Keratinocyte (primary cell): ENCODE data around the gene UBE2K. TPM values are rescaled to one million over a fixed set of nuclear protein-coding genes. Genes with fewer than 3 reads are reported as not detected.
A peak's percentile ranks its signal among the peaks of the same experiment; 100 is the strongest.
"Not testable (repeated sequence)": the region's sequence is repeated elsewhere in the genome, so short reads cannot be mapped to it uniquely, and the experiment has no call there.

Source experiments
- DNase-seq: peaks from one replicate; pipeline ENCODE4 v3.0.0-alpha.2; 2011; ENCODE audit warnings: low read depth, missing footprints, low spot score
- FAIRE-seq: peaks from 2 replicates; lab custom pipeline; 2011; peaks lifted over from hg19 to GRCh38; lab: Jason Lieb, UNC
- H2AFZ ChIP-seq: 2 replicates; pipeline ENCODE4 v1.6.0; 2012; ENCODE audit warnings: low read length, control low read depth, inconsistent platforms; ENCODE audit not compliant: control insufficient read depth
- H3K27ac ChIP-seq: 2 replicates; pipeline ENCODE4 v1.5.1; 2011; ENCODE audit warnings: low read length; ENCODE audit not compliant: control insufficient read depth, insufficient read depth
- H3K27me3 ChIP-seq: 3 replicates; pipeline ENCODE4 v1.6.0; 2011; ENCODE audit warnings: low read length; ENCODE audit not compliant: control insufficient read depth, insufficient read depth; ENCODE audit errors: extremely low read depth
- H3K36me3 ChIP-seq, 2 experiments: 2 replicates in 1 of 2; 3 replicates in 1 of 2; pipeline ENCODE4 v1.5.1; 2011; ENCODE audit warnings: low read length in 2 of 2, mild to moderate bottlenecking in 1 of 2; ENCODE audit not compliant: control insufficient read depth in 2 of 2, insufficient read depth in 2 of 2; ENCODE audit errors: extremely low read depth in 1 of 2
- H3K4me1 ChIP-seq: 3 replicates; pipeline ENCODE4 v1.5.1; 2011; ENCODE audit warnings: low read length; ENCODE audit not compliant: control insufficient read depth, insufficient read depth; ENCODE audit errors: extremely low read depth
- H3K4me2 ChIP-seq: 3 replicates; pipeline ENCODE4 v1.6.0; 2011; ENCODE audit warnings: low read depth, low read length; ENCODE audit not compliant: control insufficient read depth, insufficient read depth; ENCODE audit errors: extremely low read depth
- H3K4me3 ChIP-seq, 3 experiments: fragments of 200-600 bp in 1 of 3; sonication (generic) in 1 of 3; 2 replicates in 2 of 3; 3 replicates in 1 of 3; pipeline ENCODE4 v1.5.1; 2011 to 2016; ENCODE audit warnings: low read length in 3 of 3, mild to moderate bottlenecking in 3 of 3, control low read depth in 2 of 3, inconsistent platforms in 1 of 3, low read depth in 1 of 3, mixed read lengths in 1 of 3, mixed run types in 1 of 3, moderate library complexity in 1 of 3; ENCODE audit not compliant: control insufficient read depth in 2 of 3, insufficient read depth in 2 of 3; ENCODE audit errors: extremely low read depth in 1 of 3
- H3K79me2 ChIP-seq: 2 replicates; pipeline ENCODE4 v1.6.0; 2012; ENCODE audit warnings: low read length; ENCODE audit not compliant: control insufficient read depth, insufficient read depth
- H3K9ac ChIP-seq: 3 replicates; pipeline ENCODE4 v1.6.0; 2011; ENCODE audit warnings: low read length; ENCODE audit not compliant: control insufficient read depth, insufficient read depth; ENCODE audit errors: extremely low read depth
- H3K9me1 ChIP-seq: 3 replicates; pipeline ENCODE4 v1.6.0; 2011; ENCODE audit warnings: low read length; ENCODE audit not compliant: control insufficient read depth, insufficient read depth; ENCODE audit errors: extremely low read depth
- H3K9me3 ChIP-seq: 2 replicates; pipeline ENCODE4 v1.5.1; 2012; ENCODE audit warnings: low read depth, low read length; ENCODE audit not compliant: control insufficient read depth
- H4K20me1 ChIP-seq: 3 replicates; pipeline ENCODE4 v1.6.0; 2011; ENCODE audit warnings: low read length; ENCODE audit not compliant: control insufficient read depth, insufficient read depth; ENCODE audit errors: extremely low read depth
- EZH2 ChIP-seq: IDR thresholded peaks from one replicate; pipeline ENCODE4 v1.6.1; 2012; ENCODE audit warnings: inconsistent platforms, mild to moderate bottlenecking, low read length, moderate library complexity
- dilution Hi-C: fragments of 300-500 bp; cut with MboI; formaldehyde crosslinking; loops from one replicate; pipeline ENCODE4 v1.7.0; 2020; ENCODE audit warnings: low sequenced_read_pairs; ENCODE audit not compliant: extremely low pct_ligation_motif_present
- polyA plus RNA-seq, 5 experiments: library from polyadenylated mRNA; depleted of rRNA in 3 of 5; stranded (reverse) in 3 of 5; stranded (forward) in 1 of 5; unstranded in 1 of 5; fragments of >200 nt; gene quantifications; 1 replicate in 1 of 5; 2 replicates in 3 of 5; 3 replicates in 1 of 5; pipeline versions ENCODE4 v1.2.1 to v1.2.3, GENCODE V29; 2011 to 2012; ENCODE audit warnings: missing spikeins in 2 of 5, low read depth in 1 of 5, low replicate concordance in 1 of 5
- TF ChIP-seq, protein P1 (sequence below), 3 experiments: IDR thresholded peaks in 1 of 3; conservative IDR thresholded peaks in 1 of 3; optimal IDR thresholded peaks in 1 of 3; 2 replicates in 2 of 3; 3 replicates in 1 of 3; pipeline versions ENCODE3 to v1.5.1; 2011; ENCODE audit warnings: low read length in 3 of 3, mild to moderate bottlenecking in 3 of 3, moderate library complexity in 2 of 3, control low read depth in 1 of 3, inconsistent platforms in 1 of 3; ENCODE audit not compliant: insufficient read depth in 2 of 3; ENCODE audit errors: extremely low read depth in 1 of 3

Gene UBE2K
- polyA plus RNA-seq, 1 donor (not counting 4 experiments of a cell fraction or from before 2014, with no cell fraction given) = 163 TPM

DNA sequence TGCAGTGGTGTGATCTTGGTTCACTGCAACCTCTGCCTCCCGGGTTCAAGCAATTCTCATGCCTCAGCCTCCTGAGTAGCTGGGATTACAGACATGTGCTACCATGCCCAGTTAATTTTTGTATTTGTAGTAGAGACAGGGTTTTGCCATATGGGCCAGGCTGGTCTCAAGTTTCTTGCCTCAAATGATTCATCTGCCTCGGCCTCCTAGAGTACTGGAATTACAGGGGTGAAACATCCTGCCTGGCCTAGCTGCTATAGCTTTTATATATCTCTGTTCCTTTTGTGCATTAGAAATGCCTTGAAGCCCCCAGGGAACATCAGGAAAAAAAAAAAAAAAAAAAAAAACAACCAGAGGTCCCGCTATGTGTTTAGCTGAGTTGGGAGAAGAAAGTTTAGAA lies 34.8 kb downstream of the UBE2K start:
- H4K20me1 ChIP-seq = peaks cover 5% of the 10 kb centered on the region
- H3K4me2 ChIP-seq = no peak overlapping the region
- peaks cover 18% of the 10 kb centered on the region for H3K4me1 ChIP-seq
- DNase-seq (no peak), FAIRE-seq (peak; percentile 60)
- TF ChIP-seq EZH2 = no peak
- TF ChIP-seq, protein P1, sequence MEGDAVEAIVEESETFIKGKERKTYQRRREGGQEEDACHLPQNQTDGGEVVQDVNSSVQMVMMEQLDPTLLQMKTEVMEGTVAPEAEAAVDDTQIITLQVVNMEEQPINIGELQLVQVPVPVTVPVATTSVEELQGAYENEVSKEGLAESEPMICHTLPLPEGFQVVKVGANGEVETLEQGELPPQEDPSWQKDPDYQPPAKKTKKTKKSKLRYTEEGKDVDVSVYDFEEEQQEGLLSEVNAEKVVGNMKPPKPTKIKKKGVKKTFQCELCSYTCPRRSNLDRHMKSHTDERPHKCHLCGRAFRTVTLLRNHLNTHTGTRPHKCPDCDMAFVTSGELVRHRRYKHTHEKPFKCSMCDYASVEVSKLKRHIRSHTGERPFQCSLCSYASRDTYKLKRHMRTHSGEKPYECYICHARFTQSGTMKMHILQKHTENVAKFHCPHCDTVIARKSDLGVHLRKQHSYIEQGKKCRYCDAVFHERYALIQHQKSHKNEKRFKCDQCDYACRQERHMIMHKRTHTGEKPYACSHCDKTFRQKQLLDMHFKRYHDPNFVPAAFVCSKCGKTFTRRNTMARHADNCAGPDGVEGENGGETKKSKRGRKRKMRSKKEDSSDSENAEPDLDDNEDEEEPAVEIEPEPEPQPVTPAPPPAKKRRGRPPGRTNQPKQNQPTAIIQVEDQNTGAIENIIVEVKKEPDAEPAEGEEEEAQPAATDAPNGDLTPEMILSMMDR (optimal IDR thresholded peaks at IDR 0.05 in 1 of 3, IDR thresholded peaks at IDR 0.05 in 1 of 3, conservative IDR thresholded peaks at IDR 0.05 in 1 of 3; ENCODE audit: extremely low read depth in 1 of 3, insufficient read depth in 2 of 3, low read length in 3 of 3) = no peak
- peaks cover 95% of the 10 kb centered on the region for H3K79me2 ChIP-seq
- peaks cover 0 to 6% of the 10 kb centered on the region in 2 experiments for H3K36me3 ChIP-seq
- H3K9ac ChIP-seq = no peak overlapping the region
- no peaks in the 10 kb centered on the region for H3K9me3 ChIP-seq
- H3K27ac ChIP-seq = peak overlapping the region; percentile 47
- no peak overlapping the region for H2AFZ ChIP-seq
- no peaks in the 10 kb centered on the region for H3K27me3 ChIP-seq
- no peak overlapping the region for H3K4me3 ChIP-seq
- peaks cover 3% of the 10 kb centered on the region for H3K9me1 ChIP-seq
- dilution Hi-C loops = no loop called here

DNA sequence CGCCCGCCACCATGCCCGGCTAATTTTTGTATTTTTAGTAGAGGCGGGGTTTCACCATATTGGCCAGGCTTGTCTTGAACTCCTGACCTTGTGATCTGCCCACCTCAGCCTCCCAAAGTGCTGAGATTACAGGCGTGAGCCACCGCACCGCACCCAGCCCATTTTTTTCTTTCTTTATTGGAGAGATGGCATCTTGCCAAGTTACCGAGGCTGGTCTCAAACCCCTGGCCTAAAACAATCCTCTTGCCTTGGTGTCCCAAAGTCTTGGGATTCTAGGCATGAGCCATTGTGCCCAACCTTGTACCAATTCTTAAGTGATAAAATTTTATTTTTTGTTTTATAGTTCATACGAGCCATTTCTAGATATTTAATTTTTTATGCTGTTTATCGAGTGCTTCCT lies 41.7 kb downstream of the UBE2K start:
- H3K9me3 ChIP-seq, FAIRE-seq, H4K20me1 ChIP-seq, H2AFZ ChIP-seq, H3K36me3 ChIP-seq, dilution Hi-C loops, H3K4me2 ChIP-seq, H3K27ac ChIP-seq, DNase-seq, H3K4me3 ChIP-seq, H3K9me1 ChIP-seq, H3K4me1 ChIP-seq, H3K9ac ChIP-seq, H3K27me3 ChIP-seq: not testable (repeated sequence)
- peaks cover 62% of the 10 kb centered on the region for H3K79me2 ChIP-seq

DNA sequence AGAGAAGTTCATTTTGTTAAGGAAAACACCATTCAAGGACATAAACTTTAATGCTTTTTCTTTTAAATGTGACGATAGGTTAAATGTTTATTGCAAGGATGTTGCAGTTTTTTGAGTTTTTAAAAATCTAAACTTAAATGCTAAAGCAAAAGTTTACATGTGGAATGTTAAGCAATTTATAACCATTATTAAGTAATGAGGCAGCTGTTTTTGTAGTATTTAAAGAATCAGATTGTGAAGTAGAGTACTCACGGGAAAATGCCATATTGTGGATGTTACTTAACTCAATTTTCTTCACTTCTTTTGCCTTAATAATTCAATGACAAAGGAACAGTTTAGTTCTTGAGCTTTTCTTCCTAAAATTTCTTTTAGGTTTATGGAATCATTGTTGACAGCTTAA lies 43.5 kb downstream of the UBE2K start:
- Histone ChIP-seq H3K9me3 (no peaks in the 10 kb centered on the region), H3K9ac (no peak overlapping the region), H3K4me3 (no peak overlapping the region), H4K20me1 (no peaks in the 10 kb centered on the region), H2AFZ (no peak overlapping the region), H3K9me1 (no peaks in the 10 kb centered on the region), H3K36me3 (peaks cover 3 to 8% of the 10 kb centered on the region in 2 experiments), H3K27me3 (no peaks in the 10 kb centered on the region), H3K4me2 (no peak overlapping the region), H3K79me2 (peaks cover 56% of the 10 kb centered on the region), H3K27ac (no peak overlapping the region), H3K4me1 (no peaks in the 10 kb centered on the region)
- DNase-seq (no peak), FAIRE-seq (no peak)
- TF ChIP-seq, protein P1 (optimal IDR thresholded peaks at IDR 0.05 in 1 of 3, IDR thresholded peaks at IDR 0.05 in 1 of 3, conservative IDR thresholded peaks at IDR 0.05 in 1 of 3; ENCODE audit: extremely low read depth in 1 of 3, insufficient read depth in 2 of 3, low read length in 3 of 3) = no peak
- no peak for TF ChIP-seq EZH2
- dilution Hi-C loops = no loop called here
